Neuron (in vitro differentiated cells): ENCODE results near the gene PATJ.
"Not testable (repeated sequence)": the region's sequence is repeated elsewhere in the genome, so short reads cannot be mapped to it uniquely, and the experiment has no call there.

Experiments used
- H2AFZ ChIP-seq: one replicate; pipeline ENCODE4 v1.6.1; 2013; ENCODE audit warnings: low read depth, mild to moderate bottlenecking, inconsistent platforms, low read length, moderate library complexity
- H3K27me3 ChIP-seq: one replicate; pipeline ENCODE4 v1.6.1; 2013; ENCODE audit warnings: low read length; ENCODE audit not compliant: insufficient read depth
- H3K36me3 ChIP-seq: one replicate; pipeline ENCODE4 v1.6.1; 2013; ENCODE audit warnings: low read length; ENCODE audit not compliant: insufficient read depth
- H3K4me1 ChIP-seq: one replicate; pipeline ENCODE4 v1.6.1; 2013; ENCODE audit warnings: low read length; ENCODE audit not compliant: insufficient read depth
- H3K4me3 ChIP-seq: 2 replicates; pipeline ENCODE4 v1.5.1; 2013; ENCODE audit warnings: mild to moderate bottlenecking, low read length, moderate library complexity
- H3K9me3 ChIP-seq: one replicate; pipeline ENCODE4 v1.6.1; 2013; ENCODE audit warnings: low read length

Gene PATJ

DNA sequence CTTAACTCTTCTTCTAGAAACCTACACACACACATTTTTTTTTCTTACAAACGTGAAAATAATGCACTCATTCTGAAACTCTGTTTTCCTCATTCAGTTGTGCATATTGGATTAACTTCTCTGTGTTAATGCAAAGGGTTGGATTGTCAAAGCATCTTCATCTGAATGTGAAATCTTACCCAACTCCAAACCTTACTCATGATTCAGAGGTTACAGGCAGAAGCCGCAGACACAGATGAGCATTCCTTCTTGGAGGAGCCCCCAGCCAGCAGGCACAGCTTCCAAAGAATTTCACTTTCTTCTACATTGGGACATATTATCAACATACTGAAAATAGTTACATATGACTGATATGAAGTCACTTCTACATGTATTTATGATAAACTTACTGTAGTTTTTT, 15.7 kb downstream of the PATJ start:
- Histone ChIP-seq H2AFZ (no peak overlapping the region), H3K4me3 (no peak overlapping the region), H3K9me3 (no peaks in the 10 kb centered on the region), H3K4me1 (no peaks in the 10 kb centered on the region), H3K27me3 (no peaks in the 10 kb centered on the region), H3K36me3 (no peaks in the 10 kb centered on the region)

DNA sequence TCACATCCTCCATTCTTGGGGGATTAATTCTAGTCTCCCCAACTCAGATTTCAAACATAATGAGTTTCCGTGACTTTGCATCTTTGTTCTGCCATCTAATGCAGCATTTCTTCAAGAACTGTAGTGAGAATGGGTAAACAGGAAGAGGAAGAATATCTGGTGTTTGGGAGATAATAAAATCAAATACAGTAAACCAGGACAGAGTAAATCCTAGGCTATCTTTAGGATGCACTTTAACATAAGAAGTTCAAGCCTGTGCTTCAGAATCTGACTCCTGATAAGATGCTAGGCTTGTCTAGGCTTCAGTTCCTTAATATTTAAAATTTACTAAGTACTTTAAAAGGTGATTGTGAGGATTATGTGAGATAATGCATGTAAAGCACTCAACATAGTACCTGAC, 27.9 kb downstream of the PATJ start:
- H3K4me1 ChIP-seq, result no peaks in the 10 kb centered on the region
- H3K27me3 ChIP-seq, result no peaks in the 10 kb centered on the region
- no peak overlapping the region for H3K4me3 ChIP-seq
- H3K36me3 ChIP-seq, result no peaks in the 10 kb centered on the region
- no peaks in the 10 kb centered on the region for H3K9me3 ChIP-seq
- no peak overlapping the region for H2AFZ ChIP-seq

DNA sequence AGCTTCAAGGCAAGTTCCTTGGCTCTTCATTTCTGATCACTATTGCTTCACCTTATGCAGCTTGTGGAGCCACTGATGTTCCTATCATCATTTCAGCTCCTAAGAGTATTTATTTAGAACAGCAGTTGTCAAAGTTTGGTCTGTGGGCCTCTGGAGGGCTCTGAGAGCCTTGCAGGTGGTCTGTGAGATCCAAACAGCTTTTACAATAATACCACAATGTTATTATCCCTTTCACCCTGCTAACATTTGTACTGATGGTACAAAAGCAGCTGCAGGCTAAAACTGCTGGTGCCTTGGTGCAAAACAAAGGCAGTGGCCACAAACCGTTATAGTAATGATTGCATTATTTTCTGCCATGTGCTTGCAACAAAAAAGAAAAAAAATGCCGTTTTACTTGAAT, 33.8 kb downstream of the PATJ start:
- no peak overlapping the region for H2AFZ ChIP-seq
- H3K27me3 ChIP-seq, result no peaks in the 10 kb centered on the region
- no peaks in the 10 kb centered on the region for H3K36me3 ChIP-seq
- no peaks in the 10 kb centered on the region for H3K4me1 ChIP-seq
- H3K4me3 ChIP-seq, result no peak overlapping the region
- H3K9me3 ChIP-seq, result no peaks in the 10 kb centered on the region

DNA sequence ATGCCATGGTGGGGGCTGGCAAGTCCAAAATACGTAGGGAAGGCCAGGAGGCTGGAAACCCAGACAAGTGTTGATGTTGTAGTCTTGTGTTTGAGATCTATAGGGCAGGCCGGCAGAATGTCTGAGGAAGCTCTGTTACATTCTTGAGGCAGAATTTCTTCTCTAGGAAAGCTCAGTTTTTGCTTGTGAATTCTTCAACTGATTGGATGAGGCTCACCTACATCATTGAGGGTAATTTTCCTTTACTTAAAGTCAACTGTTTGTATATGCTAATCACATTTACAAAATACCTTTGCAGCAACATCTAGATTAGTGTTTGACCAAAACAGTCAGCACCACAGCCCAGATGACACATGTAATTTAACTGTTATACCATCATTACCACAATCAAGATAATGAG, 37.0 kb downstream of the PATJ start:
- Histone ChIP-seq H3K36me3 (no peaks in the 10 kb centered on the region), H3K9me3 (no peaks in the 10 kb centered on the region), H3K27me3 (no peaks in the 10 kb centered on the region), H2AFZ (no peak overlapping the region), H3K4me3 (no peak overlapping the region), H3K4me1 (no peaks in the 10 kb centered on the region)

DNA sequence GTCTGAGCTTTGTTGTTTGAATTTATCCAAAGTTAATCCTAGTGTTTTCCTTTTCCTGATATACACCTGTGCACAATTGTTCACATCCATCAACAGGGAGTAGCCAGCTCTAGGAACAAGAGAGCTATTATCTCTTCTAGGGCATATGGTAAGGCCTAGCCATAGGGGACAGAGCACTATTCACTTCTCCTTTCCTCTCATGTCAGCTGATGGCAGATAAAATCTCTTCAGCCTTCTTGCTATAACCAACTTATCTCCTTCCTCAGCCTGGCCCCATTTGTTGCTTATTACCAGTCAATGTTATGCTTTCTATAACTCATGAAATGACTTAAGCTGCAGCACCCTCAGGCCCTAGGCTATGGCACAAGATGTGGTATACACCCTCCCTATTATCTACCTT, 38.9 kb downstream of the PATJ start:
- no peaks in the 10 kb centered on the region for H3K9me3 ChIP-seq
- H3K4me3 ChIP-seq, result no peak overlapping the region
- H3K36me3 ChIP-seq, result no peaks in the 10 kb centered on the region
- no peak overlapping the region for H2AFZ ChIP-seq
- H3K4me1 ChIP-seq, result no peaks in the 10 kb centered on the region
- H3K27me3 ChIP-seq, result no peaks in the 10 kb centered on the region

DNA sequence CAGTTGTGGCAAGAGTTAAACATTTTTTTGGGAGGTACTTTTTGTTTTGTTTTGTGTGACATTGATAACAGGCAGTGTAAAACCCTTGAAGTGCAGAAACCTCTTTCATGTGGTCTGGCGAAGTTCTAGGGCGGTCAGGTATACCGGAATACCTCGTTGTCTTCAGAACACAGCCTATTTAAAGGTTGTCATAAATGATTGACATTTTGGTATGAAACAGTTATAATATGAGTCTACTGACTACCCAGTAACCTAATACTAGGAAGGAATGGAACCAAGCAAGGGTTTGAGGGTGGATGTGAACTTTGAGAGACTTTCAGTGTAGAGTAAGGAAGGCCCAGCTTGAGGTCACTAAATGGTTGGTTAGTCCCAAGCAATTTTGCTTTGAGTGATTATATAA, 40.5 kb downstream of the PATJ start:
- no peak overlapping the region for H3K4me3 ChIP-seq
- no peaks in the 10 kb centered on the region for H3K27me3 ChIP-seq
- H3K36me3 ChIP-seq, result no peaks in the 10 kb centered on the region
- H3K9me3 ChIP-seq, result no peaks in the 10 kb centered on the region
- no peaks in the 10 kb centered on the region for H3K4me1 ChIP-seq
- H2AFZ ChIP-seq, result no peak overlapping the region

DNA sequence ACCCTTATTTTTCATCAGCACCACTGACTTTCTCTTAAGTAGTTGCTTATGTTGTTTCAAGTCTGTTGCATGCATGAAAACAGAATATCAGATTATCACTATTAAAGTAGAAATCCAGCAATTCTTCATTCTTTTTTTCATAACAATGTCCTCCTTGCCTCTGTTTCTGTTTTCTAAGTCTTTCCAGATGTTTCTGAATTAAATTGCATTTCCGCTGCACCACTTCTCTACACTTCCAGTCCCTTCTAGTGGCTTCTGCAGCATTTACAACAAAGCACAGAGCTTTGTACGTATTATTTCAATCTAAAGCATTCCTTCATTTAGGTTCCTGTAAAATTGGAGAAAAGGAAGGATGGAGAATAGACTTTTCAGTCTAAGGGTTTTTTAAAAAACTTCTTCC, 42.4 kb downstream of the PATJ start:
- H3K4me3 ChIP-seq, result no peak overlapping the region
- H3K36me3 ChIP-seq, result no peaks in the 10 kb centered on the region
- H3K27me3 ChIP-seq, result no peaks in the 10 kb centered on the region
- H3K4me1 ChIP-seq, result no peaks in the 10 kb centered on the region
- H3K9me3 ChIP-seq, result no peaks in the 10 kb centered on the region
- no peak overlapping the region for H2AFZ ChIP-seq

DNA sequence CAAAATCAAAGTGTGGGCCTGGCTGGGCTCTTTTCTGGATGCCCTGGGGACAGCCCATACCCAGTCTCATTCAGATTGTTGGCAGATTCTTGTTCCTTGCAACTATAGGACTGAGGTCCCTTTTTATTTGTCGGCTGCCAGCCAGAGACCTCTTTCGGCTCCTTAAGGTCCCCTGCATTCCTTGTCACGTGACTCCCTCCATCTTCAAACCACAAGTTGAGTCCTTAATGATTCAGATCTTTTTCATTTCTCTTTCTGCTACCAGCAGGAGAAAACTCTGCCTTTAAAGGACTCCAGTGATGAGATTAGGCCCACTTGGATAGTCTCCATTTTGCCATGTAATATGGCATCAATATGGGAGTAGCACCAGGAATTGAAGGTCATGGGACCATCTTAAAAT, 48.6 kb downstream of the PATJ start:
- Histone ChIP-seq H3K4me3 (no peak overlapping the region), H3K36me3 (no peaks in the 10 kb centered on the region), H3K9me3 (no peaks in the 10 kb centered on the region), H2AFZ (no peak overlapping the region), H3K27me3 (no peaks in the 10 kb centered on the region), H3K4me1 (no peaks in the 10 kb centered on the region)

DNA sequence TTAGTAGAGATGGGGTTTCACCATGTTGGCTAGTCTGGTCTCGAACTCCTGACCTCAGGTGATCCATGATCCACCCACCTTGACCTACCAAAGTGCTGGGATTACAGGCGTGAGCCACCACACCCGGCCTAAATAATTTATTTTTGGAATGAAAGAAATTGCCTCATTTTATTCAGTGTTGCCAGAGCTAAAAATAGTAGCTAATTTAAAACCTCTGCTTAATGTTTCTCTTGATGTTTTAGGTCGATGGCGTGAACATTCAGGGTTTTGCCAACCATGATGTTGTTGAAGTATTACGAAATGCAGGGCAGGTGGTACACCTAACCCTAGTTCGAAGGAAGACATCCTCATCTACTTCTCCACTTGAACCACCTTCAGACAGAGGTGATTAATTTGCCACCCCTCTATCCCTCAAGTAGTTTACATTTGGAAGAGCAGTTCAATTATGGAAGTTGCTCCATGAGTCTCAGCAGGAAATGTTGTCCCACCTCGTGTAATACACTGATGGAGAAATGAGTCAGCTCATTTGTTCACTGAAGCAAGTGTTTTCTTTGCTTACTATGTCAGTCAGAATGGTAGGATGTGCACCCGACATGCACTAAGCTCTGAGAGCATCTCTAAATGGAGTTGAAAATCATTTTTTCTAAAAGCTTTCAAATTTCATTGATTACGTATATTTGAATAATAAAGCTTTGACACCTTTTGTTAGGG, 54.9 kb downstream of the PATJ start:
- Histone ChIP-seq H2AFZ (no peak overlapping the region), H3K4me3 (no peak overlapping the region), H3K9me3 (no peaks in the 10 kb centered on the region)

DNA sequence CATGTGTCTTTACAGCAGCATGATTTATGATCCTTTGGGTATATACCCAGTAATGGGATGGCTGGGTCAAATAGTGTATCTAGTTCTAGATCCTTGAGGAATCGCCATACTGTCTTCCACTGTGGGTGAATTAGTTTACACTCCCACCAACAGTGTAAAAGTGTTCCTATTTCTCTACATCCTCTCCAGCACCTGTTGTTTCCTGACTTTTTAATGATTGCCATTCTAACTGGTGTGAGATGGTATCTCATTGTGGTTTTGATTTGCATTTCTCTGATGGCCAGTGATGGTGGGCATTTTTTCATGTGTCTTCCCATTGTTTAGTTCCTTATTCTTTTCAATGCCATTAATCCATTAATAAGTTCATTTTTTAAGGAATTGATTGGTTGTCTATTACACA, 58.8 kb downstream of the PATJ start:
- H2AFZ ChIP-seq, H3K27me3 ChIP-seq, H3K9me3 ChIP-seq, H3K4me1 ChIP-seq, H3K36me3 ChIP-seq, H3K4me3 ChIP-seq: not testable (repeated sequence)

More for the DNA sequence above, 54.9 kb downstream of the PATJ start:
- no peaks in the 10 kb centered on the region for H3K27me3 ChIP-seq
- H3K4me1 ChIP-seq, result no peaks in the 10 kb centered on the region
- H3K36me3 ChIP-seq, result no peaks in the 10 kb centered on the region

DNA sequence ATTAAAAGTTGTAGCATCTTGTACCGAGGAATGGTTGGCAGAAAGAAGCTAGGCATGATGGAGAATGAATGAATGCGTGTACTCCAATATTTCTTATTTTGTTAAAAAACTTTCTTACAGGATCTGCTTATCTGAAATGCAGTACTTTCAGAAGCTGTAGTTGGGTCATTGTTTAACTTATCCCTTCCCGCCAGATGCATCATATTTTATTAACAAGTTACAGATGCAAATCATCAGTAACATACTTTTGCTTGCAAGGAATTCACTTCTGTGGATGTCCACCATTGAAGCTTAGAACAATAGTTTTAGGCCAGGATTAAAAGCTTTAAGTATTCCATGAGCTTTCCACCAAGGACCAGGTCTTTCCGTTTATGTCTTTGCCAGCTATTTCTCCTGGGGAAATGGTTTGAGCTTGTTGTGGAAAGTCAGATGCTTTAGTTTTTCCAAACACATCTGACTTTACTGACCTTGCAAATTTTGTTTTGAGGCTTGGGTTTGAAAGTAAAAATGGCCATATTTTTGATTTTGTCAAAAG, 65.4 kb downstream of the PATJ start:
- Histone ChIP-seq H3K9me3 (no peaks in the 10 kb centered on the region), H3K4me3 (no peak overlapping the region), H2AFZ (no peak overlapping the region), H3K36me3 (no peaks in the 10 kb centered on the region), H3K27me3 (no peaks in the 10 kb centered on the region), H3K4me1 (no peaks in the 10 kb centered on the region)

DNA sequence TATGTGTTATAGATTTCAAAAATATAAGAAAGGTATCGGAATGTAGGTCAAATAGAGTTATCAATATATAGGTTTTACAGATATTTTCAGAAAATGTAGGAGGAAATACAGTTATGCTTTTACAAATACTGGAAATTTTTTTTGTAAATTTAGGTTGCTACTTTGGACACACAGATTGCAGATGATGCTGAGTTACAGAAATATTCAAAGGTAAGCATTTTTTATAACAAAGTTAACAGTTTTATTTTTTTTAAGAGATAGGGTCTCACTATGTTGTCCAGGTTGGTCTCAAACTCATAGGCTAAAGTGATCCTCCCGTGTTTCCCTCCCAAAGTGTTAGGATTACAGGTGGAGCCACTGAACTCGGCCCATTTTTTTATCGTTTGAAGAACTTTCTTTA, 66.0 kb downstream of the PATJ start:
- no peak overlapping the region for H2AFZ ChIP-seq
- no peaks in the 10 kb centered on the region for H3K9me3 ChIP-seq
- no peak overlapping the region for H3K4me3 ChIP-seq
- H3K4me1 ChIP-seq, result no peaks in the 10 kb centered on the region
- no peaks in the 10 kb centered on the region for H3K36me3 ChIP-seq
- no peaks in the 10 kb centered on the region for H3K27me3 ChIP-seq

DNA sequence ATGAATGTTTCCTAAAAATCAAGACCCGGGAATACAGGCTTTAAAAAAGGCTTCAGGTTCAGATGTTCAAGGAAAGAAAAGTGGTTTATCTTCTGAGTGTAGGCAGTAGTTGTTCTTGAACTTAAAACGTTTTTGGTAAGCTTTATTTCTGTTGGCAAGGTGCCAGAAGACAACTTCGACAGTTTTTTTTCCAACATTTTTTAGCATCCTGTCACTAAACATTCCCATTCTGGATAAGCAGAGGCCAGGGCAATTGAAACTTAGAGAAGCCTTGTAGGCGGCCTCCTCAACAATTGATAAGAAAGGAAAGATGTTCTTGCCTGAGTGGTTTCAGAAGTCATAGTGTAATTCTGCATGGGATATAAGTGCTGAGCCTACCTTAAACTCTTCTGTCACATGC, 66.7 kb downstream of the PATJ start:
- H3K36me3 ChIP-seq, result no peaks in the 10 kb centered on the region

DNA sequence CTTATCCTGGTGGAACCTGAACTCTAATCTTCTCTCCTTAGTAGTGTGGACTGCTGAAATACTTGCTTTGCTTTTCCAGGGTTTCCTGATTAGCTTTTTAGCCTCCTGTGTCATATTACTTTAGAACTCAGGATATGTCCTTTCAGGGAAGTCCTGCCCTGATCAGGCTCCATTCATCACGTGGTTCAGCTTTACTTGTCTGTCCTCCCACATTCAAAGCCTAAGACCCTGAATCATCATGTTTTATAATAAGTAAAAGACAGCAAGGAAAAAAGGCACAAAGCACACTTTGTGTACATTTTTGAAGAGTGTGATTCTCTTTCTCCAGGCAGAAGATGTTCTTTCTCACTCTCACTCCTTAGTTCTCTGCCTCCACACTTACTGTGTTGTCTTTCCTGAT, 70.6 kb downstream of the PATJ start:
- Histone ChIP-seq H3K4me3 (no peak overlapping the region), H3K27me3 (no peaks in the 10 kb centered on the region), H3K9me3 (no peaks in the 10 kb centered on the region), H3K36me3 (no peaks in the 10 kb centered on the region), H2AFZ (no peak overlapping the region), H3K4me1 (no peaks in the 10 kb centered on the region)

More for the DNA sequence above, 66.7 kb downstream of the PATJ start:
- Histone ChIP-seq H3K4me3 (no peak overlapping the region), H3K9me3 (no peaks in the 10 kb centered on the region), H3K4me1 (no peaks in the 10 kb centered on the region), H2AFZ (no peak overlapping the region), H3K27me3 (no peaks in the 10 kb centered on the region)
